SKM-1 treated with dmso at 0.1 percent for 144 hours (cell line): Measurements from ENCODE around the gene GGA1.
"Not testable (repeated sequence)": the region's sequence is repeated elsewhere in the genome, so short reads cannot be mapped to it uniquely, and the experiment has no call there.

Experiments
- DNase-seq: peaks from one replicate; lab custom pipeline; 2025; ENCODE audit not compliant: unreplicated experiment; lab: John Stamatoyannopoulos, UW

The GGA1 gene

DNA sequence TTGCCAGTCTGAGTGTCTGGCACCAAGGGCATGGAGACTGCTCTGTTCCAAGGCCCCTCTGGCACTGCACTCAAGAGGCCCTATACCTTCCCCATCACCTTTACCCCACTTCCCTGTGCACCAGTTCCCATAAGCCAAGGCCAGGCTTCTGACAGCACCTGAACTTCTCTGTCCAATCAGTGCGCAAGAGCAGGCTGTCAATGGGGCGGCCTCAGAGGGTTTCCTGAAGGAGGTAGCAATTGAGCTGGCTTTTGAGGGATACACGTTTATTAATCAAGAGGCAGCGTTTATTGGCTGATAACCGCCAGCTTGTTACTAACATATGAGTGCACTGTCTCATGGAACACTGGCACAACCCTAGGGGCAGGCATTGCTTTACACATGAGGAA, 32.9 kb downstream of the GGA1 start:
- DNase-seq, result no peak

- peak; percentile 39 for DNase-seq
Observed at GRCh38 chr22:37643225-37643847, 34.7 kb downstream of the GGA1 start.

DNA sequence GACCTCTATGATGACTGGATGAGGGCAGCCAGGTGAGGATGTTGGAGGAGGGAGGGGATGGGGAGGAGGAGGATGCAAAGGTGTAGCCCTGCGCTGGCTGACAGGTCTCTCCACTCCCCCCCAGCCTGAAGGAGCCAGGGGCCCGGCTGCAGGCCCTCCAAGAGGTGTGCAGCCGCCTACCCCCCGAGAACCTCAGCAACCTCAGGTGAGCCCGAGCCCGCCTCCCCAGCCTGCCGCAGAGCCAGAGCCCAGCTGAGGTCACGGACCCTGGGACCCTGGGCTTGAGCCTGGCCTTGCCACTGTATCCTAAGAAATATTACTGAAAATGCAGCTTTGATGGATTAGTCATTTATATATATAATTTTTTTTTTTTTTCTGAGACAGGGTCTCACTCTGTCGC, 38.7 kb downstream of the GGA1 start:
- no peak for DNase-seq

DNA sequence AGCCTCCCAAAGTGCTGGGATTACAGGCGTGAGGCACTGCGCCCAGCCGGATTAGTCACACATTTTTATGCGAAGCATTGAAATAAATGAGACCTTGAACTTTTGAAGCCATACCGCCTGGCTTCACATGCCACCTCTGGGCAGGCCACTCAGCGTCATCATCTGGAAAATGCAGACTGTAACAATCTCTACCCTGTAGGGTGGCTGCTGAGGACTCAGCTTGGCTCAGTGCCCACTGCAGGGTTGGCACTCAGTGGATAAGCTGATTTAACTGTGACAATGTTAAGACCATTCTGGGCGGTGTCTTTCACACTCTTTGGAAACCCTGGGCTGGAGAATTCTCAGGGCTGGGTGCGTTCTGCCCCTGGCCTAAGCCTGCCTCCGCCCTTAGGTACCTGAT, 39.3 kb downstream of the GGA1 start:
- DNase-seq, result no peak

DNA sequence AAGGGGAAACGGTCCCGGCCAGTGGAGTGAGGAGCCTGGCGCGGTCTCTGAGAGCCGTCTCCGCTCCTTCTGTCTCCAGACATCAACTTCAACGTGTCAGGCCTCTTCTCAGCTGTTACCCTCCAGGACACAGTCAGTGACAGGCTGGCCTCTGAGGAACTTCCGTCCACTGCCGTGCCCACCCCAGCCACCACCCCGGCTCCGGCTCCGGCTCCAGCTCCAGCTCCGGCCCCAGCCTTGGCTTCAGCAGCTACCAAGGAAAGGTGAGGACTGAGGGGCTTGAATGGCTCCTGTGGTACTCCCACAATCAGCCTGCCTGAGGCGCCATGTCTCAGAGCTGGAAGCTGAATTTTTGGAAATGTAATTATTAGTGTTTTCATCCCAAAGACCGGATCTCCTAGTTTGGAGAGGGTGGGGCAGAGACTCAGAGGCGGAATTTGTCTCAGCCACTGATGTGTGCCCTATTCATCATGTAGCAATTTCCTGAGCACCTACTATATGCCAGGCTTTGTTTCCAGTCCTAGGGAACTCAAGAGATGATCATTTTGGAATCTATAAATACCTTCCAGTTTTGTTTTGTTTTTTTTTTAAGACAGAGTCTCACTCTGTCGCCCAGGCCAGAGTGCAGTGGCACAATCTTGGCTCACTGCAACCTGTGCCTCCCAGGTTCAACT, 42.0 kb downstream of the GGA1 start:
- DNase-seq, result no peak

DNA sequence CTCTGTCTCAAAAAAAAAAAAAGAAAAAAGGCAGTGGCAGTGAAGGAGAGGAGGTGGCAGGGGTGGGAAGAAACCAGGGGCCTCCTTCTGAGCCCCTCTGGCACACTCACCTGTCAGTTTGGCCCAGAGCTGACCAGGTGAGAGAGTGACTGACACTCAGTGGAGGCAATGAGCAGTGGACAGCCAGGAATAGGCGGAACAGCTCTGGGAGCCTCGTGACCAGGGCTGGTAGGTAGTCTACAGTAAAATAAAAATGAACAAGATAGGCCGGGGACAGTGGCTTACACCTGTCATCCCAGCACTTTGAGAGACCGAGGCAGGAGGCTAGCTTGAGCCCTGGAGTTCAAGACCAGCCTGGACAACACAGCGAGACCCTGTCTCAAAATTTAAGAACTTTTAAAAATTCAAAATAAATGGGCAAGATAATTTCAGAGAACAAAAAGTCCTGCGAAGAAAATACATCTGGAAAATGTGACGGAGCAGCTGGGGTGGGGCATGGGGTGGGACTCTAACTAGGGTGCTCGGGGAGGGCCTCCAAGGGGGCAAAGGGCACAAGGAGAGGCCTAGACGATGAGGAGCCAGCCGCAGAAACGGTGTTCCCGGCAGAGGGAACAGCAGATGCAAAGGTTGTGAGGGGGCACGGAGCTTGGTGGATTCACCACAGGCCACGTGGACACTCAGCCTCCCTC, 46.1 kb downstream of the GGA1 start:
- no peak for DNase-seq

DNA sequence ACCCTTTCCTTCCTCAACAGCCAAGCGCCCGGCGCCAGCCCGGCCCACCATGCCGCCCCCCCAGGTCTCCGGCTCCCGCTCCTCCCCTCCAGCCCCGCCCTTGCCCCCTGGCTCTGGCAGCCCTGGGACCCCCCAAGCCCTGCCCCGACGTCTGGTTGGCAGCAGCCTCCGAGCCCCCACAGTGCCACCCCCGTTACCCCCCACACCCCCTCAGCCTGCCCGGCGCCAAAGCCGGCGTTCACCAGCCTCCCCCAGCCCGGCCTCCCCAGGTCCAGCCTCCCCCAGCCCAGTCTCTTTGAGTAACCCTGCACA, 46.6 kb downstream of the GGA1 start:
- DNase-seq, result no peak

GRCh38 chr22:37656583-37656982, 47.9 kb downstream of the GGA1 start:
- not testable (repeated sequence) for DNase-seq

DNA sequence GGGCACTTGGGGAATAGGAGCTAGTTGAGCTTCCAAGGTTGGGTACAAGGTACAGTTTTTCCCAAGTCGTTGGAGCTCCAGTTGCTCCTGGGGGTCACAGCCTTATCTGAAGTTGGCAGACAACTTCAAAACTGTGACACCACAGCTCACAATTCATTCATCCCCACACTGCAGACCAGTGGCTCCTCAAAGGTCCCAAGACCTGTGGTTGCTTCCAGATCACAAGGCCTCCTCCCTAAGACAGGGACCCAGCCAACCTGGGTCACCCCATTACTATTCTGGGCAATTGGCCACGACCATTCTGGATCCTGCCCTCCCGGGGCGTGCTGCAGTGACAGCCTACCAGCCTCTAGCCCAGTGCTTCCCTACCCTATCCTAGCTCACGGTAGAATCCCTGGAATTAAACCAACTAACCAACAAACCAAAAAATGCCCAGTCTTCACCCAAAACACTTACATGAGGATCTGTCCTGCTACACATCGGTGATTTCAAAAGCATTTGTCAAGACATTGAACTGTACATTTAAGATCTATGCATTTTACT, 49.0 kb downstream of the GGA1 start:
- no peak for DNase-seq

GRCh38 chr22:37658133-37659065, 49.8 kb downstream of the GGA1 start, which contains the start of gene PDXP:
Gene PDXP (plus strand): TSS chr22:37658723. CDS start chr22:37658783, 60 bp downstream.
- DNase-seq, result peak; percentile 99

GRCh38 chr22:37659066-37659896, 50.6 kb downstream of the GGA1 start:
- DNase-seq, result no peak

DNA sequence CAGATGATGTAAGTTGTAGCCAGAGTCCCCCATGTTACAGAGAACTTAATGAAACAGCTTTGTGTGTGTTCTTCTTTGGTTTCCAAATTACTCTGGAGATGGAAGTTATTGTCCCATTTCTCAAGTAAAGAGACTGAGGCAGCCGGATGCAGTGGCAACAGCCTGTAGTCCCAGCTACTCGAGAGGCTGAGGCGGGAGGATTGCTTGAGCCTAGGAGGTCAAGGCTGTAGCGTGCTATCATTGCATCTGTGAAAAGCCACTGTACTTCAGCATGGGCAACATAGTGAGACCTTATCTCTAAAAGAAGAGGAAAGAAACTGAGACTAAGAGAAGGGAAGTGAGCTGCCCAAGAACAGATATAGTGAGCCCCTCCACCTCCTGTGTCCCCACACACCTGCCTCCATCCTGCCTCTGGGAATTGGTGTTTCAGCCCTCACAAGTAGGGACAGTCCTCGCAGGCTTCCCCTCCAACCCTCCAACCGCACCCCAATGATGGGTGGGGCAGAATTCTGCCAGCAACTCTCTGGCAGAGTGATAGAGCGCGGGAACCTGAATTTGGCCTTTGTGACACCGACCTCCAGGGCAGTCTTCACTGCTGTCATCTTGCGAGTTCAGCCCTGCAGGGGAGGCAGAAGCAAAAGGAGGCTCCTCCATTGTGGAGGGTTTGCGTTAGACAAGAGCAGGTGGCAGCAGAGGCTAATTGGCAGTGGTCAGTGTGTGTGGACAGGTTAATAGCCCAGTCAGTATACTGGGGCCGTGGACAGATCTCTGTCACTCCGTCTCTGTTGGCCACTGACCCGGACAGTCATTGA, 51.5 kb downstream of the GGA1 start:
- no peak for DNase-seq

DNA sequence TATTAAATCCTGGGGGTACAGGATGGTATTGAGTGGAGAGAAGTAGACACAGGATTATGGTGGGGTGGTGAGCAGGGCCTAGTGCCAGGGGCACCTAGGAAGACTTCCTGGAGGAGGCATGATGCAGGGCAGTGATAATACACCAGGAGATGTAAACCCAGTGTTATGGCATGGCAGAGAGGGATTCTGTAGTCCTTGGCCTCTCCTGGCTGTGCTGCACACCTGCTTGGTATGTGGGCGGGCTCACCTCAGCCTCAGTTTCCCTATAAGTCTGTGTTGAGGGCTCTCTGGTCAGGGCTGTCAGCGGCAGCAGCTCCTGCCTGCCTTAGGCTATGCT, 52.0 kb downstream of the GGA1 start:
- no peak for DNase-seq

DNA sequence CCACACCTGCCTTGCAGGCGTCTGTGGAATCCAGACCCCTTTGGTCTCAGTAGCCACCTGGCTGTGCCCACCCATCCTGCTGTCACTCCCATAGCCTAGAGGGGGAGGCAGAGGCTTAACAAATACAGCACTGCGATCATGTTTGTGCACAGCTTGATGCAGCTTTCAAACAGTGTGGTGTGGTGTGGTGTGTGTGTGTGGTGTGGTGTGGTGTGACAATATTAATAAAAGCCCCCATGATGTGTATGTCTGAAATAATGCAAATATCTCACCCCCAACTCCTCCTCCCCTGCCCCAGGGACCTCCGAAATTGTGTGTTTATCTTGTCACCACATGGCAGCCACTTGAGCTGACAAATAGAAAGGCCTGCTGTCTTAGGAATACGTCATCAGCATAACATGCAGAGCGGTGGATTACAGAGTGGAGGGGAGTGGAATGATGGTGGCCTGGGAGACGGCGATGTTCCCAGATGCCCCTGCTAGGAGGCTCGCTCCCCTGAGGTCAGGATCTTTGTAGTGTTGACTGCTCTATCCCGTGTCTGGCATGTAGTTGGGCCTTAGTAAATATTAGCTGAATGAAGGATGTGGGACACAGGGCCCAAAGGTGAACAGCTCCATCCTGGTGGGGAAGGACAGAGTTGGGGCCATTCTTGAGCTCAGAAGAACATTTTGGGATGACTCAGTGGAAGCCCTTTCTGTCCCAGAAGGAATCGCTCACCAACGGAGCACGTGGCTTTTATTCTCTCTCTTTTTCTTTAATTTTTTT, 52.7 kb downstream of the GGA1 start:
- no peak for DNase-seq

- DNase-seq, result no peak
Observed at GRCh38 chr22:37662039-37662438, 53.4 kb downstream of the GGA1 start.

GRCh38 chr22:37663521-37664140, 55.0 kb downstream of the GGA1 start:
- DNase-seq, result no peak

DNA sequence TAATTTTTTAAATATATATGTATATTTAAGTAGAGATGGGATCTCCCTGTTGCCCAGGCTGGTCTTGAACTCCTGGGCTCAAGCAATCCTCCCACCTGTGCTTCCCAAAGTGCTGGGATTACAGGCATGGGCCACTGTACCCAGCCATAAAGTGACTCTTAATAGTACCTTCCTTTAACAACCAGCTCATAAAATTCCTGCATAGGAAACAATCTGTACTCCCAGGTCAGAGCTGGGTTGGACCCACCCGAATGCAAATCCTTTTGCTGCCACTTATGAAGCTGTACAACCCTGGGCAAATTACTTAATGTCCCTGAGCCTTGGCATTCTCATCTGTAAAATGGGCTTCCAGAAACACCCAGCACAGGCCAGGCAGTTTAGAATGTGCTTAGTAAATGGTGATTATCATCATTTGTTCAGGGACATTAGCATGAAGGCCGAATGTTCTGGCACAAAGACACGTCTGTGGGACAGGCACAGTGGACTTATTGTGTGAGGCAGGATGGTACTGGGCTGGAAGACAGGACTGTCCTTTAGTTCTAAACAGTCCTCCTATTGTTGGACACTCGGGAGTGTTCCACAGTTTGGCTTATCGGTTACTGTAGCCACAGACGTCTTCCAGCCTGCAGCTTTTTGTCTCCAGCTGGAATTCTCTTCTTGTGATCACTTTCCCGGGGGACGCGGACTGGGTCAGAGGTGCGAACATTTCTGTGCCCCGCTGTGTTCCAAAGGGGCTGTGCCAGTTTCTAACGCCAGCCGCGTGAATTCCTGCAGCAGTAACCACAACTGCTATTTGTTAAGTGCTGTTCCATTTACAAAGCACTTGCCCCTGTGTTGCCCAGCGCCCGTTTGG, 55.8 kb downstream of the GGA1 start:
- no peak for DNase-seq
